ENCODE results near the gene RUVBL2.
"Not testable (repeated sequence)": the region's sequence is repeated elsewhere in the genome, so short reads cannot be mapped to it uniquely, and the experiment has no call there.

RUVBL2 gene

GRCh38 chr19:49042177-49042576 lies 48.5 kb downstream of the RUVBL2 start:
- no peak for TF ChIP-seq GABPA (IDR thresholded peaks at IDR 0.05; ENCODE audit: low read depth)
- TF ChIP-seq POLR2AphosphoS5 (IDR thresholded peaks at IDR 0.05; ENCODE audit: low read depth), result no peak
- no peak for TF ChIP-seq SPI1 (IDR thresholded peaks at IDR 0.05; ENCODE audit: borderline replicate concordance, low read depth)
- no peak for TF ChIP-seq REST (IDR thresholded peaks at IDR 0.05; ENCODE audit: insufficient replicate concordance, low read depth)
- TF ChIP-seq CTCF (IDR thresholded peaks at IDR 0.05; ENCODE audit: insufficient read depth, low read length), result no peak
- Histone ChIP-seq H3K27ac (replicated peaks) (no peak overlapping the region), H3K4me3 (replicated peaks; ENCODE audit: insufficient read depth, low read length) (no peak overlapping the region), H3K27me3 (ENCODE audit: insufficient read depth, poor library complexity, severe bottlenecking) (no peaks in the 10 kb centered on the region)
- DNase-seq (ENCODE audit: low read depth in 1 of 2, low spot score in 1 of 2), result no peak

DNA sequence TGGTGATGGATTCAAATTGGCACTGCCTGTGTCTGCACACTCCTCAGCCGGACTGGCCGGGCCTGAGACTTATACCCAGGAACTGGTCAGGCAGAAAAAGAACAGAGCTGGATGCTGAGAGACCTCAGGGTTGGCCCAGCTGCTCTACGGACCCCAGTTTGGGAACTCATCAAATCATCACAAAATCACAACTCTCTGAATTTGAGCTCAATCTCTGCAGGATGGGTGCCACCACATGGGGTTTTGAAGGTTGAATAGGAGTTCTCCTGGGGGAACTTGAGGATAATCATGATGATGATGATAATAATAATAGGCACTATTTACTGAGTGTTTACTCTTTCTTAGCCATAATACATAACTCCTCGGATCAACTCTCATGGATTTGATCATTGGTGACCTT lies 49.0 kb downstream of the RUVBL2 start:
- not testable (repeated sequence) for DNase-seq (ENCODE audit: low read depth in 1 of 2, low spot score in 1 of 2); H3K27ac ChIP-seq (replicated peaks); H3K27me3 ChIP-seq (ENCODE audit: insufficient read depth, poor library complexity, severe bottlenecking)

DNA sequence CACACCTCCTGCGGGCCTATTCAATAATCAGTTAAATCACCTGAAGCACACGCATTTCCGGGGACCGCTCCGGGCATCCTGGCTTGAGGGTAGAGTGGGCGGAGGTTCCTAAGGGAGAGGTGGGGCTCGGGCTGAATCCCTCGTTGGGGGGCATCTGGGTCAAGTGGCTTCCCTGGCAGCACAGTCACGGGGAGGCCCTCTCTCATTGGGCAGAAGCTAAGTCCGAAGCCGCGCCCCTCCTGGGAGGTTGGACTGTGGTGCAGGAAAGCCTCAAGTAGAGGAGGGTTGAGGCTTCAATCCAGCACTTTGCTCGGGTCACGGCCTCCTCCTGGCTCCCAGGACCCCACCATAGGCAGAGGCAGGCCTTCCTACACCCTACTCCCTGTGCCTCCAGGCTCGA lies 49.9 kb downstream of the RUVBL2 start, which contains the start of gene CGB5:
TSS of gene CGB5 (plus strand) at position 301 of the 400 bp plus-strand sequence. CDS start 362 bp downstream, outside the sequence.
- H3K4me3 ChIP-seq (replicated peaks; ENCODE audit: insufficient read depth, low read length); DNase-seq (ENCODE audit: low read depth in 1 of 2, low spot score in 1 of 2); H3K27me3 ChIP-seq (ENCODE audit: insufficient read depth, poor library complexity, severe bottlenecking); H3K27ac ChIP-seq (replicated peaks): not testable (repeated sequence)

More for the DNA sequence above, 49.0 kb downstream of the RUVBL2 start:
- not testable (repeated sequence) for H3K4me3 ChIP-seq (replicated peaks; ENCODE audit: insufficient read depth, low read length)

GRCh38 chr19:49049011-49049410 lies 55.3 kb downstream of the RUVBL2 start, which contains the start of gene CGB8:
CGB8 (minus strand) TSS chr19:49049111; CDS start chr19:49048739, 372 bp downstream.
- H3K27ac ChIP-seq (replicated peaks), result not testable (repeated sequence)

DNA sequence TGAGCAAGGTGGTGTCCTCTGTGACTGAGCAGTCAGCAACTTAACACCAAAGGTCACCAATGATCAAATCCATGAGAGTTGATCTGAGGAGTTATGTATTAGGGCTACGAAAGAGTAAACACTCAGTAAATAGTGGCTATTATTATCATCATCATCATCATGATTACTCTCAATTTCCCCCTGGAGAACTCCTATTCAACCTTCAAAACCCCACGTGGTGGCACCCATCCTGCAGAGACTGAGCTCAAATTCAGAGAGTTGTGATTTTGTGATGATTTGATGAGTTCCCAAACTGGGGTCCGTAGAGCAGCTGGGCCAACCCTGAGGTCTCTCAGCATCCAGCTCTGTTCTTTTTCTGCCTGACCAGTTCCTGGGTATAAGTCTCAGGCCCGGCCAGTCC lies 56.1 kb downstream of the RUVBL2 start:
- H3K27me3 ChIP-seq (ENCODE audit: insufficient read depth, poor library complexity, severe bottlenecking); DNase-seq (ENCODE audit: low read depth in 1 of 2, low spot score in 1 of 2); H3K4me3 ChIP-seq (replicated peaks; ENCODE audit: insufficient read depth, low read length); H3K27ac ChIP-seq (replicated peaks): not testable (repeated sequence)

More at GRCh38 chr19:49049011-49049410, 55.3 kb downstream of the RUVBL2 start, which contains the start of gene CGB8:
- not testable (repeated sequence) for H3K27me3 ChIP-seq (ENCODE audit: insufficient read depth, poor library complexity, severe bottlenecking); DNase-seq (ENCODE audit: low read depth in 1 of 2, low spot score in 1 of 2); H3K4me3 ChIP-seq (replicated peaks; ENCODE audit: insufficient read depth, low read length)

- not testable (repeated sequence) for H3K4me3 ChIP-seq (replicated peaks; ENCODE audit: insufficient read depth, low read length); H3K27ac ChIP-seq (replicated peaks); H3K27me3 ChIP-seq (ENCODE audit: insufficient read depth, poor library complexity, severe bottlenecking); DNase-seq (ENCODE audit: low read depth in 1 of 2, low spot score in 1 of 2)
Measured at GRCh38 chr19:49050376-49051033, 56.8 kb downstream of the RUVBL2 start.

- no peak for TF ChIP-seq CTCF (IDR thresholded peaks at IDR 0.05; ENCODE audit: insufficient read depth, low read length)
- no peak for TF ChIP-seq GABPA (IDR thresholded peaks at IDR 0.05; ENCODE audit: low read depth)
- TF ChIP-seq REST (IDR thresholded peaks at IDR 0.05; ENCODE audit: insufficient replicate concordance, low read depth), result no peak
- TF ChIP-seq SPI1 (IDR thresholded peaks at IDR 0.05; ENCODE audit: borderline replicate concordance, low read depth), result no peak
- peak; percentile 9 to 15 for DNase-seq (ENCODE audit: low read depth in 1 of 2, low spot score in 1 of 2)
- Histone ChIP-seq H3K27ac (replicated peaks) (no peak overlapping the region), H3K27me3 (ENCODE audit: insufficient read depth, poor library complexity, severe bottlenecking) (peaks cover 48% of the 10 kb centered on the region), H3K4me3 (replicated peaks; ENCODE audit: insufficient read depth, low read length) (peak overlapping the region; percentile 35)
Measured at GRCh38 chr19:49056101-49056901, 62.6 kb downstream of the RUVBL2 start.

GRCh38 chr19:49056902-49057596 lies 63.4 kb downstream of the RUVBL2 start:
- not testable (repeated sequence) for DNase-seq (ENCODE audit: low read depth in 1 of 2, low spot score in 1 of 2); H3K4me3 ChIP-seq (replicated peaks; ENCODE audit: insufficient read depth, low read length); H3K27ac ChIP-seq (replicated peaks)
- peaks cover 52% of the 10 kb centered on the region for H3K27me3 ChIP-seq (ENCODE audit: insufficient read depth, poor library complexity, severe bottlenecking)
